HL-60 (cell line): ENCODE measurements around the gene PSMD1.

Experiments used
- DNase-seq, 2 experiments: peaks; one replicate each; pipeline ENCODE4 v3.0.0-alpha.2; 2010 to 2020; ENCODE audit warnings: low read depth in 1 of 2, low spot score in 1 of 2
- H3K27ac ChIP-seq: fragments of 250-450 bp; sonication (Bioruptor Pico); replicated peaks from 2 replicates; pipeline ENCODE4 v1.5.1; 2020; ENCODE audit warnings: mild to moderate bottlenecking, moderate library complexity
- H3K27me3 ChIP-seq: fragments of 250-450 bp; sonication (Bioruptor Pico); 2 replicates; pipeline ENCODE4 v1.5.1; 2021; ENCODE audit warnings: mild to moderate bottlenecking, moderate library complexity; ENCODE audit not compliant: insufficient read depth, poor library complexity, severe bottlenecking
- H3K4me3 ChIP-seq: replicated peaks from 2 replicates; pipeline ENCODE4 v1.5.1; 2011; ENCODE audit warnings: mild to moderate bottlenecking, control low read depth, low read length; ENCODE audit not compliant: insufficient read depth
- GABPA ChIP-seq: IDR thresholded peaks from 2 replicates; pipeline ENCODE4 v1.6.1; 2012; ENCODE audit warnings: low read depth
- POLR2AphosphoS5 ChIP-seq: IDR thresholded peaks from 2 replicates; pipeline ENCODE4 v1.6.1; 2012; ENCODE audit warnings: low read depth
- SPI1 ChIP-seq: IDR thresholded peaks from 2 replicates; pipeline ENCODE4 v1.6.1; 2012; ENCODE audit warnings: low read depth, mild to moderate bottlenecking, borderline replicate concordance
- TF ChIP-seq, protein P1 (sequence below): IDR thresholded peaks from 2 replicates; pipeline ENCODE4 v1.6.1; 2012; ENCODE audit warnings: low read depth; ENCODE audit not compliant: insufficient replicate concordance
- TF ChIP-seq, protein P2 (sequence below): IDR thresholded peaks from one replicate; pipeline ENCODE4 v1.5.1; 2011; ENCODE audit warnings: low read length, control low read depth, inconsistent platforms; ENCODE audit not compliant: insufficient read depth

PSMD1 gene

DNA sequence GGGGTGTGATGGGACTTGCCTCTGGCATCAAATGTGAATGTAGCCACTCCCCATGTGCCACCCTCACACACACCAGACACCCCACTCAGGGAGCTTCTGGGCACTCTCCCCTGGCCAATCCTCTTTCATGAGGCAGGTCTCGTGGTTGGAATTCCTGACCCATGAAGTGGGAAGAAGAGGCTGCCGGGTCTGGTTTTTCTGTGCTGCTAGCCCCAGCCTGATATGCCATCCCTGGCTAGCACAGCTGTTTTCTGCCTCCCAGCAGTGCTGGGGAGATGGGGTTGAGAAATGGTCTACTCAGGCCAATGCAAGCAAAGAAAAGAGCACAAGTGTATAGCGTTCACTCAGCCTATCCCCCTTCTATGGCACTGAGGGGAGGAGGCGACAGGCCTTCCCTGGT, 20.5 kb upstream of the PSMD1 start:
- Histone ChIP-seq H3K27me3 (peaks cover 42% of the 10 kb centered on the region), H3K4me3 (no peak overlapping the region), H3K27ac (no peak overlapping the region)
- no peak for TF ChIP-seq GABPA
- TF ChIP-seq, protein P1, sequence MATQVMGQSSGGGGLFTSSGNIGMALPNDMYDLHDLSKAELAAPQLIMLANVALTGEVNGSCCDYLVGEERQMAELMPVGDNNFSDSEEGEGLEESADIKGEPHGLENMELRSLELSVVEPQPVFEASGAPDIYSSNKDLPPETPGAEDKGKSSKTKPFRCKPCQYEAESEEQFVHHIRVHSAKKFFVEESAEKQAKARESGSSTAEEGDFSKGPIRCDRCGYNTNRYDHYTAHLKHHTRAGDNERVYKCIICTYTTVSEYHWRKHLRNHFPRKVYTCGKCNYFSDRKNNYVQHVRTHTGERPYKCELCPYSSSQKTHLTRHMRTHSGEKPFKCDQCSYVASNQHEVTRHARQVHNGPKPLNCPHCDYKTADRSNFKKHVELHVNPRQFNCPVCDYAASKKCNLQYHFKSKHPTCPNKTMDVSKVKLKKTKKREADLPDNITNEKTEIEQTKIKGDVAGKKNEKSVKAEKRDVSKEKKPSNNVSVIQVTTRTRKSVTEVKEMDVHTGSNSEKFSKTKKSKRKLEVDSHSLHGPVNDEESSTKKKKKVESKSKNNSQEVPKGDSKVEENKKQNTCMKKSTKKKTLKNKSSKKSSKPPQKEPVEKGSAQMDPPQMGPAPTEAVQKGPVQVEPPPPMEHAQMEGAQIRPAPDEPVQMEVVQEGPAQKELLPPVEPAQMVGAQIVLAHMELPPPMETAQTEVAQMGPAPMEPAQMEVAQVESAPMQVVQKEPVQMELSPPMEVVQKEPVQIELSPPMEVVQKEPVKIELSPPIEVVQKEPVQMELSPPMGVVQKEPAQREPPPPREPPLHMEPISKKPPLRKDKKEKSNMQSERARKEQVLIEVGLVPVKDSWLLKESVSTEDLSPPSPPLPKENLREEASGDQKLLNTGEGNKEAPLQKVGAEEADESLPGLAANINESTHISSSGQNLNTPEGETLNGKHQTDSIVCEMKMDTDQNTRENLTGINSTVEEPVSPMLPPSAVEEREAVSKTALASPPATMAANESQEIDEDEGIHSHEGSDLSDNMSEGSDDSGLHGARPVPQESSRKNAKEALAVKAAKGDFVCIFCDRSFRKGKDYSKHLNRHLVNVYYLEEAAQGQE, result no peak
- DNase-seq, result no peak

DNA sequence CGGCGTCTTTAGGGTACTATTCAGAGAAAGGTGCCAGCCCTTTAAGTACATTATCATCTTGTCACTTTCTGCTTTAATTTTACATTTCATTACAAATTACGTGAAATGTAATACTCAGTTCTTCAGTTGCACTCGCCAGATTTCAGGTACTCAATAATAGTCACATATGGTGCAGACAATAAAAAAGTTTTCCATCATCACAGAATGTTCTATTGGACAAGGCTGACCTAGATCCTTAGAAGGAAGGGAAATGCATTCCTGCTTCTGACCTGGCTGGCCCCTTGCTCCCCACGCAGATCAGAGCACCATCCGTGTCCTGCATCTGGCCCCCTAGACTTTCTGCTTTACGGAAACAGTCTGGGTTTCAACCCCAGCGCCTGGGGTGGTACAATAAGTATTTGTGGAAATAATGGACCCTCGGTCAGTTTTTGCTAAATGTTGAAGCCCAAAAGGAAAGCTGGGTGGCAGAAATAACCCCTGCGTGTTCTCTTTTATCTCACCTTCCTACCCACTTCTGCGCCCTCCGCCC, 20.0 kb upstream of the PSMD1 start:
- no peak for DNase-seq
- peaks cover 44% of the 10 kb centered on the region for H3K27me3 ChIP-seq
- TF ChIP-seq, protein P2, sequence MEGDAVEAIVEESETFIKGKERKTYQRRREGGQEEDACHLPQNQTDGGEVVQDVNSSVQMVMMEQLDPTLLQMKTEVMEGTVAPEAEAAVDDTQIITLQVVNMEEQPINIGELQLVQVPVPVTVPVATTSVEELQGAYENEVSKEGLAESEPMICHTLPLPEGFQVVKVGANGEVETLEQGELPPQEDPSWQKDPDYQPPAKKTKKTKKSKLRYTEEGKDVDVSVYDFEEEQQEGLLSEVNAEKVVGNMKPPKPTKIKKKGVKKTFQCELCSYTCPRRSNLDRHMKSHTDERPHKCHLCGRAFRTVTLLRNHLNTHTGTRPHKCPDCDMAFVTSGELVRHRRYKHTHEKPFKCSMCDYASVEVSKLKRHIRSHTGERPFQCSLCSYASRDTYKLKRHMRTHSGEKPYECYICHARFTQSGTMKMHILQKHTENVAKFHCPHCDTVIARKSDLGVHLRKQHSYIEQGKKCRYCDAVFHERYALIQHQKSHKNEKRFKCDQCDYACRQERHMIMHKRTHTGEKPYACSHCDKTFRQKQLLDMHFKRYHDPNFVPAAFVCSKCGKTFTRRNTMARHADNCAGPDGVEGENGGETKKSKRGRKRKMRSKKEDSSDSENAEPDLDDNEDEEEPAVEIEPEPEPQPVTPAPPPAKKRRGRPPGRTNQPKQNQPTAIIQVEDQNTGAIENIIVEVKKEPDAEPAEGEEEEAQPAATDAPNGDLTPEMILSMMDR, result no peak
- TF ChIP-seq, protein P1, result no peak
- no peak for TF ChIP-seq SPI1
- TF ChIP-seq POLR2AphosphoS5, result no peak
- TF ChIP-seq GABPA, result no peak
- no peak overlapping the region for H3K4me3 ChIP-seq
- no peak overlapping the region for H3K27ac ChIP-seq

DNA sequence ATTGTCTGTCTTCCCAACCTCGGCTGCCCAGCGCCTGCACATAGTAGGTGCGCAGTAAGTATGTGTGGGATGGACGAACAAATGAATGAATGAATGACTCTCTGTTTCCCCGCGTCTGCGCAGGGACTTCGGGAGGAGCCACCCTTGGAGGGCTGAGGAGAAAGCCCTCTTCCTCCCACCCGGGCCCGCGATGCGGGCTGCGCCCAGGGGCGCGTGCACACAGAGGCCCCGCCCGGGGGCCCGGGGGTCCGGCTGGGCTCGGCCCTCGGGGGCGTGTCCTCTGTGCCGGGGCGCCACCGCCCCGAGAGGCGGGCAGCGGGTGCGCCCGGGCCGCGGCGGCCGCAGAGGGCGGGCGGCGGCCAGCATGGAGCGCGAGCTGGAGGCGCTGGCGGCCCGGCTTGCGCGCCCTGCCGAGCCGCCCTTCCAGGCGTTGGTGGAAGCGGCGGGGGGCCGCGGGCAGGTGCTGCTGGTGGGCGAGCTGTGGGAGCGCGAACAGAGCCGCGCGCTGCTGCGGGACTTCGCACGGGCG, 19.4 kb upstream of the PSMD1 start, which contains the start of gene C2orf72:
Gene C2orf72, plus strand, starts transcription at position 322 of the 529 bp plus-strand sequence. Its CDS starts 43 bp downstream, at position 365.
- no peak for TF ChIP-seq GABPA
- no peak for TF ChIP-seq POLR2AphosphoS5
- TF ChIP-seq, protein P1, result no peak
- no peak for TF ChIP-seq SPI1
- TF ChIP-seq, protein P2, result no peak
- Histone ChIP-seq H3K27ac (no peak within 1 kb of the TSS), H3K27me3 (peaks cover 49% of the 10 kb centered on the region), H3K4me3 (peak within 1 kb of the TSS; percentile 0)
- DNase-seq, result no peak
